Measurements from ENCODE around the gene SCRN2. TPM values are rescaled to one million over a fixed set of nuclear protein-coding genes. Genes with fewer than 3 reads are reported as not detected.
A peak's percentile ranks its signal among the peaks of the same experiment; 100 is the strongest.

The SCRN2 gene
- total RNA-seq, 6 experiments from 2014 or later = 33.9 to 46.6 (median 39.1) TPM

DNA sequence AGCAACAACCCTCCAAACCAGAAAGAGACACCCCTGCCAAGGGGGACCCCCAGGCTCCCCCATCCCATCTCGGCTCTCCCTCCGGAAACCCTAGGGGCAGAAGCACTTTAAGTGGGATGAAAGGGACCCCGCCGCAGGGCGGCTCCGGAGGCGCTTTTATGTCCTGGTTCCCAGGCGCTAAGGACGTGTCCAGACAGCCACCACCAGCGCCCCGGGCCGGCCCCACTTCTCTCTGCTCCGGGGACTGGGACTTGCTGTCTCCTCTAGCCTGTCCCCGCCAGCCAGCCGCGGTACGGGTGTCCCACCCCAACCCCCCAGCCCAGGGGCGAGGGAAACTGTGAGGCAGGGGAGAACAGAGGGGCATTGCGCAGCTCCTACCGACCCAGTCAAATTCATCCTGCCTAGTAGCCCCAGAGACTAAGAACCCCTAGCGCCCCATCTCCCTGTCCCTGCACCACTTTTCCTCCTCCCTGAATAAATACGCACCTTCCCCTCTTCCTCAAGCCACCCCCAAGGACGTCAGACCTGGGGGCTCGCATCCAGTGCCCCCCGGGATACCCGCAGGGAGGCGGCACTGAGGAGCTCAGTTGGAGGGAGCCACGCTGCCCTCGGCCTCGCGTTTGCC lies 5.8 kb upstream of the SCRN2 start:
- H3K9me3 Mint-ChIP-seq = no peaks in the 10 kb centered on the region
- no peak for DNase-seq
- TF ChIP-seq, protein P1, sequence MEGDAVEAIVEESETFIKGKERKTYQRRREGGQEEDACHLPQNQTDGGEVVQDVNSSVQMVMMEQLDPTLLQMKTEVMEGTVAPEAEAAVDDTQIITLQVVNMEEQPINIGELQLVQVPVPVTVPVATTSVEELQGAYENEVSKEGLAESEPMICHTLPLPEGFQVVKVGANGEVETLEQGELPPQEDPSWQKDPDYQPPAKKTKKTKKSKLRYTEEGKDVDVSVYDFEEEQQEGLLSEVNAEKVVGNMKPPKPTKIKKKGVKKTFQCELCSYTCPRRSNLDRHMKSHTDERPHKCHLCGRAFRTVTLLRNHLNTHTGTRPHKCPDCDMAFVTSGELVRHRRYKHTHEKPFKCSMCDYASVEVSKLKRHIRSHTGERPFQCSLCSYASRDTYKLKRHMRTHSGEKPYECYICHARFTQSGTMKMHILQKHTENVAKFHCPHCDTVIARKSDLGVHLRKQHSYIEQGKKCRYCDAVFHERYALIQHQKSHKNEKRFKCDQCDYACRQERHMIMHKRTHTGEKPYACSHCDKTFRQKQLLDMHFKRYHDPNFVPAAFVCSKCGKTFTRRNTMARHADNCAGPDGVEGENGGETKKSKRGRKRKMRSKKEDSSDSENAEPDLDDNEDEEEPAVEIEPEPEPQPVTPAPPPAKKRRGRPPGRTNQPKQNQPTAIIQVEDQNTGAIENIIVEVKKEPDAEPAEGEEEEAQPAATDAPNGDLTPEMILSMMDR (IDR thresholded peaks at IDR 0.05) = no peak
- peaks cover 3% of the 10 kb centered on the region for H3K27me3 Mint-ChIP-seq (ENCODE audit: insufficient read depth)
- peaks cover 37% of the 10 kb centered on the region for H3K4me1 Mint-ChIP-seq (ENCODE audit: low read depth)
- H3K27ac Mint-ChIP-seq = no peak overlapping the region
- H3K4me3 Mint-ChIP-seq = no peak overlapping the region
- H3K36me3 Mint-ChIP-seq (ENCODE audit: low read depth) = no peaks in the 10 kb centered on the region

DNA sequence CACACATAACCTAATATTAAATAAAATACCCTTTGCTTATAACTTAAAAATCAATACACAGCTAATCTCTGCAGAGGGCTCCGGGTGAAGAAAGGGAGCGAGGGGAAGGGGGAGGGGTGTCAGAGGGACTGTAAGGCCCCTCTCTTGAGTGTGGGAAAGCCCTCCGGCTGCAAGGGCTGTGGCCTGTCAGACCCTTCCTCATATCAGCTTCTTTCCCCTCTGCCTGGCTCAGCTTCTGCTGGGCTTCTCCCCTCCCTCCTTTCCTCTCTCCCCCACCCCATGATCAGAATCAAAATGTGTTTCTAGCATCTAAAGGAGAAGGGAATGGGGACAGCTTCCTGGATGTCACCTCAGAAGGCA lies 4.6 kb upstream of the SCRN2 start:
- Mint-ChIP-seq H3K4me1 (ENCODE audit: low read depth) (peaks cover 42% of the 10 kb centered on the region), H3K27me3 (ENCODE audit: insufficient read depth) (peaks cover 3% of the 10 kb centered on the region), H3K4me3 (no peak overlapping the region), H3K27ac (no peak overlapping the region), H3K9me3 (no peaks in the 10 kb centered on the region), H3K36me3 (ENCODE audit: low read depth) (no peaks in the 10 kb centered on the region)
- TF ChIP-seq, protein P1 (IDR thresholded peaks at IDR 0.05) = no peak
- no peak for DNase-seq

- TF ChIP-seq, protein P1 (IDR thresholded peaks at IDR 0.05) = peak; percentile 80
- Mint-ChIP-seq H3K27me3 (ENCODE audit: insufficient read depth) (peaks cover 3% of the 10 kb centered on the region), H3K27ac (no peak overlapping the region), H3K4me3 (no peak overlapping the region), H3K9me3 (no peaks in the 10 kb centered on the region), H3K4me1 (ENCODE audit: low read depth) (peaks cover 42% of the 10 kb centered on the region), H3K36me3 (ENCODE audit: low read depth) (no peaks in the 10 kb centered on the region)
- peak; percentile 36 for DNase-seq
Observed at GRCh38 chr17:47844814-47845715, 4.0 kb upstream of the SCRN2 start.

GRCh38 chr17:47844227-47844626 lies 3.2 kb upstream of the SCRN2 start:
- peaks cover 3% of the 10 kb centered on the region for H3K27me3 Mint-ChIP-seq (ENCODE audit: insufficient read depth)
- no peaks in the 10 kb centered on the region for H3K9me3 Mint-ChIP-seq
- peaks cover 43% of the 10 kb centered on the region for H3K4me1 Mint-ChIP-seq (ENCODE audit: low read depth)
- no peaks in the 10 kb centered on the region for H3K36me3 Mint-ChIP-seq (ENCODE audit: low read depth)
- TF ChIP-seq, protein P1 (IDR thresholded peaks at IDR 0.05) = no peak
- no peak overlapping the region for H3K27ac Mint-ChIP-seq
- H3K4me3 Mint-ChIP-seq = no peak overlapping the region
- peak; percentile 8 for DNase-seq

- Mint-ChIP-seq H3K27me3 (ENCODE audit: insufficient read depth) (peaks cover 3% of the 10 kb centered on the region), H3K4me1 (ENCODE audit: low read depth) (peaks cover 43% of the 10 kb centered on the region), H3K4me3 (no peak overlapping the region), H3K27ac (no peak overlapping the region; the same call in 1 of the 2 replicates), H3K36me3 (ENCODE audit: low read depth) (no peaks in the 10 kb centered on the region), H3K9me3 (no peaks in the 10 kb centered on the region)
- TF ChIP-seq, protein P1 (IDR thresholded peaks at IDR 0.05) = no peak; the same call in none of the 2 replicates
- no peak for DNase-seq
Observed at GRCh38 chr17:47843391-47843730, 2.3 kb upstream of the SCRN2 start.
